Glomerular visceral epithelial cell (primary cell): Measurements from ENCODE around the gene NUP93.
"Not testable (repeated sequence)": the region's sequence is repeated elsewhere in the genome, so short reads cannot be mapped to it uniquely, and the experiment has no call there.

Experiments used
- DNase-seq: peaks from one replicate; pipeline ENCODE4 v3.0.0-alpha.2; 2016; ENCODE audit errors: extremely low spot score

Gene NUP93

GRCh38 chr16:56709443-56710040 lies 20.4 kb upstream of the NUP93 start:
- no peak for DNase-seq

- no peak for DNase-seq
Measured at GRCh38 chr16:56710181-56710737, 19.7 kb upstream of the NUP93 start.

- no peak for DNase-seq
Measured at GRCh38 chr16:56711862-56712261, 18.1 kb upstream of the NUP93 start.

GRCh38 chr16:56713794-56714193 lies 16.1 kb upstream of the NUP93 start:
- DNase-seq = no peak

- no peak for DNase-seq
Measured at GRCh38 chr16:56715126-56715525, 14.8 kb upstream of the NUP93 start.

GRCh38 chr16:56716761-56717160 lies 13.2 kb upstream of the NUP93 start:
- no peak for DNase-seq

- DNase-seq = not testable (repeated sequence)
Measured at GRCh38 chr16:56717532-56717931, 12.4 kb upstream of the NUP93 start.

- no peak for DNase-seq
Measured at GRCh38 chr16:56722200-56722842, 7.6 kb upstream of the NUP93 start.

- no peak for DNase-seq
Measured at GRCh38 chr16:56724191-56724590, 5.7 kb upstream of the NUP93 start.

GRCh38 chr16:56726283-56726682 lies 3.6 kb upstream of the NUP93 start:
- no peak for DNase-seq

- DNase-seq = no peak
Measured at GRCh38 chr16:56726926-56727325, 3.0 kb upstream of the NUP93 start.

- DNase-seq = no peak
Measured at GRCh38 chr16:56728027-56728426, 1.9 kb upstream of the NUP93 start.

- peak; percentile 39 for DNase-seq
Measured at GRCh38 chr16:56728980-56729734, 772 bp upstream of the NUP93 start.

- DNase-seq = no peak
Measured at GRCh38 chr16:56732366-56732765, 2.4 kb downstream of the NUP93 start.

GRCh38 chr16:56732832-56733231 lies 2.9 kb downstream of the NUP93 start:
- DNase-seq = no peak

- no peak for DNase-seq
Measured at GRCh38 chr16:56734429-56734828, 4.5 kb downstream of the NUP93 start.

GRCh38 chr16:56736476-56736875 lies 6.5 kb downstream of the NUP93 start:
- DNase-seq = no peak

GRCh38 chr16:56737539-56737938 lies 7.6 kb downstream of the NUP93 start:
- no peak for DNase-seq

GRCh38 chr16:56738221-56738620 lies 8.3 kb downstream of the NUP93 start:
- no peak for DNase-seq

- not testable (repeated sequence) for DNase-seq
Measured at GRCh38 chr16:56739378-56739777, 9.4 kb downstream of the NUP93 start.

- no peak for DNase-seq
Measured at GRCh38 chr16:56741399-56741798, 11.5 kb downstream of the NUP93 start.

- peak; percentile 54 for DNase-seq
Measured at GRCh38 chr16:56742030-56742984, 12.4 kb downstream of the NUP93 start.
